ENCODE data around the gene CFAP300.

DNA sequence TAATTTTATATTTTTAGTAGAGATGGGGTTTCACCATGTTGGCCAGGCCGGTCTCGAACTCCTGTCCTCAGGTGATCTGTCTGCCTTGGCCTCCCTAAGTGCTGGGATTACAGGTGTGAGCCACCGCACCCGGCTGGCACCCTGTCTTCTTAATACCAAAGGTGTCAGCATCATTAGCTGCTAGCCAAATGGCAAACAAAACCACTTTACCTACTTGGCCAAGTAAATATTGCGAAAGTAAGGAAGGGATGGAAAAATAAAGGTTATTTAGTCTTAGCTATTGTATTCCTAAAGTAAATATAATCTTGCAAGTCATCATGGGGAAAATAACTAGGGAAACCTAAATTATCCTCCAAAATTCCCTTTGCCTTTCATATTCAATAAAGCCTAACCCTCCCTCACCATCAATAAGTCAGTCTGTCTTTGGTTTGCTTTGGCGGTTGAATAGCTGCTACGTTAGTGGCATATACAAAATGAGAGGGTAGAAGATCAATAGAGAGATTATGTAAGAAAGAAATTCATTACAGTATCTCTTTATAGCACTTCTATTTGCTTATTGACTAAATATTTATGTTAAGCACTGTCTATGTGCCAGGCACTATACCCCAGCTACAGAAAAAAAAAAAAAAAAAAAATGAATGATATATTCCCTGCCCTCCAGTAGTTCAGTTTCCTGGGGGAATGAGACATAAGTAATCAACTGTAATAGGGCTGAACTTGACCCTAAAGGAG is 40.2 kb upstream of the CFAP300 start:
- TF ChIP-seq, protein P1, sequence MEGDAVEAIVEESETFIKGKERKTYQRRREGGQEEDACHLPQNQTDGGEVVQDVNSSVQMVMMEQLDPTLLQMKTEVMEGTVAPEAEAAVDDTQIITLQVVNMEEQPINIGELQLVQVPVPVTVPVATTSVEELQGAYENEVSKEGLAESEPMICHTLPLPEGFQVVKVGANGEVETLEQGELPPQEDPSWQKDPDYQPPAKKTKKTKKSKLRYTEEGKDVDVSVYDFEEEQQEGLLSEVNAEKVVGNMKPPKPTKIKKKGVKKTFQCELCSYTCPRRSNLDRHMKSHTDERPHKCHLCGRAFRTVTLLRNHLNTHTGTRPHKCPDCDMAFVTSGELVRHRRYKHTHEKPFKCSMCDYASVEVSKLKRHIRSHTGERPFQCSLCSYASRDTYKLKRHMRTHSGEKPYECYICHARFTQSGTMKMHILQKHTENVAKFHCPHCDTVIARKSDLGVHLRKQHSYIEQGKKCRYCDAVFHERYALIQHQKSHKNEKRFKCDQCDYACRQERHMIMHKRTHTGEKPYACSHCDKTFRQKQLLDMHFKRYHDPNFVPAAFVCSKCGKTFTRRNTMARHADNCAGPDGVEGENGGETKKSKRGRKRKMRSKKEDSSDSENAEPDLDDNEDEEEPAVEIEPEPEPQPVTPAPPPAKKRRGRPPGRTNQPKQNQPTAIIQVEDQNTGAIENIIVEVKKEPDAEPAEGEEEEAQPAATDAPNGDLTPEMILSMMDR (IDR thresholded peaks at IDR 0.05), result no peak
- TF ChIP-seq POLR2AphosphoS5 (IDR thresholded peaks at IDR 0.05) (no peak), POLR2A (IDR thresholded peaks at IDR 0.05) (no peak)
